HG02852 (cell line): ENCODE measurements around the gene ATP6V1D.
"Not testable (repeated sequence)": the region's sequence is repeated elsewhere in the genome, so short reads cannot be mapped to it uniquely, and the experiment has no call there.

ENCODE experiments used
- ATAC-seq: cut with Tn5 transposase; IDR thresholded peaks from one replicate; pipeline ENCODE4 v1.9.1; 2021; ENCODE audit warnings: mild to moderate bottlenecking, moderate library complexity; ENCODE audit not compliant: unreplicated experiment

Gene ATP6V1D

DNA sequence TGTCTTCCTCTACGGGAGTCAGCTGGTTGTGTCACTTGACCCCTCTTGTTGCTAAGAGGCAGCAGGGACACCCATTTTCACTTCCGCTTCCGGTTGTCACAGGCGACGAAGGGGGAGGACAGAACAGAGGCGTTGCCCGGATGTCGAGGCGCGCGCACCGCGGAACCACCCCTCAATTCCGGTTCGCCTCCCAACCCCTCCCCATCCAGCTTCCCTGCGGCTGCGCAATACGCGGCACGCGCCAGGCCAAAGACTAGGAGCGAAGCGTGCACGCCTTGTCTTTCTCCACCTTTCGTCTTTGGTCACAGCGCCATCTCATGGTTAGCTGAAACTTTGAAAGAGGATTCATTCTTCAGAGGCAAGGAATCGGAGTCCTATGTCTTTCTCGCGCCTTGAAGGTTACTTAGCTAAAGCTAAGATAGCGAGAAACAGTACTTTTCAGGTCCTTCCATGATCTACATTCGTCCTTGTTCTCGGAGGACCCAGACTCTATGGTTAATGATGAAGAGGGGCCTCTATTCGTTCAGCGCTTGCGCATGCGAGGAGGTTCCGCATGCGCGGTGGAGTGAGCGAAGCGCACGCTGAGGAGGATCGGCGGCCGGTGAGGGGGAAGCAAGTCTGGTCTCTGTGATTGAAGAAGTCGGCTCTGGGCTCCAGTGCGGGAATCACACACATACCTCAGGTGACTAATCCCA lies at the start of gene ATP6V1D, which contains the start of gene EIF2S1:
Gene ATP6V1D, minus strand, starts transcription at position 30 of the 695 bp plus-strand sequence. CDS start 106 bp downstream, outside the sequence.
Gene EIF2S1, plus strand, starts transcription at position 554 of the 695 bp plus-strand sequence. CDS start 4,440 bp downstream, outside the sequence.
- peak; percentile 89 for ATAC-seq

DNA sequence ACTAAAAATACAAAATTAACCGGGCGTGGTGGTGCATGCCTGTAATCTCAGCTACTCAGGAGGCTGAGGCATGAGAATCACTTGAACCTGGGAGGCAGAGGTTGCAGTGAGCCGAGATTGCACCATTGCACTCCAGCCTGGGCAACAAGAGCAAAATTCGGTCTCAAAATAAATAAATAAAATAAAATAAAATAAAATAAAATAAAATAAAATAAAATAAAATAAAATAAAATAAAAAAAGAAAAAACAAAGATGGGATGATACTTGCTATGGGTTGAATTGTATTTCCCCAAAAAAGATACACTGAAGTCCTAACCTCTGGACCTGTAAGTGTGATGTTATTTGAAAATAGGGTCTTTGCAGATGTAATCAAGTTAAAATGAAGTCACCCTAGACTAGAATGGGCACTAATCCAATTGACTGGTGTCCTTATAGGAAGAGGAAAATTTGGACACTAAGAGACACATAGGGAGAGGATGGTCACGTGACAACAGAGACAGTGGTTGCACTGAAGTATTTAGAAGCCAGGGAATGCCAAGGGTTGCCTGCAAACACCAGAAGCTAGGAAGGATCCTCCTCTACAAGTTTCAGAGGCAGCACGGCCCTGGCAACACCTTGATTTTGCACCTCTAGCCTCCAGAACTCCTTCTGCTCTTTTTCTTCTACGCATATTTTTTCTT lies 48.7 kb upstream of the ATP6V1D start:
- not testable (repeated sequence) for ATAC-seq

DNA sequence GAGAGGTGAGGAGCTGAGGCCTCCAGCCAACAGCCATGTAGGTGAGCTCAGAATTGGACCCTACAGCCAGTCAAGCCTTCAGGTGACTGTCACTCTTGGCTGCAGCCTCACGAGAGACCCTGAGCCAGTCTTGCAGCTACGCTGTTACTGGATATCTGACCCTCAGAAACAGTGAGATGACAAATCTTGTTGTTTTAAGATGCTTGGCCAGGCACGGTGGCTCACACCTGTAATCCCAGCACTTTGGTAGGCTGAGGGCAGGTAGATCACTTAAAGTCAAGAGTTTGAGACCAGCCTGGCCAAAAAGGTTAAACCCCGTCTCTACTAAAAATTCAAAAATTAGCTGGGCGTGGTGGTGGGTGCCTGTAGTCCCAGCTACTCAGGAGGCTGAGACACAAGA lies 46.2 kb upstream of the ATP6V1D start:
- no peak for ATAC-seq

DNA sequence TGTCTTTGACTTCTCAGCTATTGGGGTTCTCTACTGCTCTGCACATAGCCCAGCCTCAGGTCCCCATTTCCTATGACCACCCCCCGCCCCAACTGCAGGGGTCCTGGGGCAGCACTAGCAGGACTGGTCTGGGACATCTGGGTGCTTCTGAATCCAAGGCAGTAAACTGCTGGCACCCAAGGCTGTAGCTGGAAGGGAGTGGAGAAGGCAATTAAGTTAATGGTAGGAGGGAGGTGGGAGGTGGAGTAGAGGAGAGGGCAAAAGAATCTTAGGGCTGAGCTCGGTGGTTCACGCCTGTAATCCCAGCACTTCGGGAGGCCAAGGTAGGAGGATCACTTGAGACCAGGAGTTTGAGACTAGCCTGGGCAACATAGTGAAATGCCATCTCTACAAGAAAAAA lies 40.8 kb upstream of the ATP6V1D start:
- no peak for ATAC-seq

DNA sequence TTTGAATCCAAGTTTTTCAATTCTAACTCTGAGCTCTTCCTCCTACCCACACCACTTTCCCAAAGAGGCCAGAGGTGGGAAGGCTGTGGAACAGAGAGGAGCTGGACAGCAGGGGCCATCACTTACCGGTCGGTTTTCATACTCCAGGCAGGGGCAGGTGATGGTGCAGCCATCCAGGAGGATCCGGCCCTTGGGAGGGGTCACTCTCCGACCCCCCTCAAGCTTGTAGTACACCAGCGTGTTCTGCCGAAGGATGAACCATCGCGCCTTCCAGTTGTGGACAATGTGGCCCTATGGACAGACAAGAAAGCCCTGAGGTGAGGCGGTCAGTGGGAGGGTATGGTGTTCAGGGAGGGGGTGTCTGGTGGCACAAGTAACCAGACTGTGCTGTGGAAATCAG lies 37.9 kb upstream of the ATP6V1D start:
- no peak for ATAC-seq

DNA sequence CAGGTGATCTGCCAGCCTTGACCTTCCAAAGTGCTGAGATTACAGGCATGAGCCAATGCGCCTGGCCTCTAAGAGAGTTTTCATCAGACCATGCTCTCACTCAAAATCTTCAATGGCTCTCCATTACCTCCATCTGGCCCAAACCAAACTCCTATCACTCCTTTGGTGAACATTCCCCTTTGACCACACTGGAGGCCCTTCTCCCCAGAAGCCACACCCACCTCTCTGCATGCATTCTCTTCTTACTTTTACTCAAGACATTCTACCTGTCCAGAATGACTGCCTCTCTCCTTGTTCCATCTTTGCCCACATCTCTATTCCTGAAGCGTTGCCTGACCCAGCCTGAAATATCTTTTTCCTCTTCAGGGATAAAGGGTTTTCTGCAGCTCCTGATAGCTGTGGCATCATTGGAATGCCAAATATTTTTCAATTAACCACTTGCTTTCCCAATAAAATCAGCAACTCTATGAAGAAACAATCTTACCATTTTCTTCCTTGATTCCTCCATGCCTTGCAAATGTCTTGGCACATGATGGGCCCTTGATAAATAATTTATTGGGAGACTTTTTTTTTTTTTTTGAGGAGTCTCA lies 36.9 kb upstream of the ATP6V1D start:
- ATAC-seq = no peak

DNA sequence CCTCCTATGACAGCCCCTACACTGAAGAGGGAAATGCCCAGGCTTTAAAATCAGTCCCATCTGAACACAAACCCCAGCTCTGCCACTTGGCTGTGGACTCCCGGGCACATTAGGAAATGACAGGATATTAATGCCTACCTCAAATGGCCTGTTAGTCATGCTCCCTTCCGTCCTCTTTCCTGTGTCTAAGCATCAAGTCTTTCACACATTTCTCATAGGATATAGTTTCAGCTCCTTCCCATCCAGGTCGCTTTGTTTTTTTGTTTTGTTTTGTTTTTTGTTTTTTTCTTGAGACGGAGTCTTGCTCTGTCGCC lies 36.2 kb upstream of the ATP6V1D start:
- no peak for ATAC-seq

DNA sequence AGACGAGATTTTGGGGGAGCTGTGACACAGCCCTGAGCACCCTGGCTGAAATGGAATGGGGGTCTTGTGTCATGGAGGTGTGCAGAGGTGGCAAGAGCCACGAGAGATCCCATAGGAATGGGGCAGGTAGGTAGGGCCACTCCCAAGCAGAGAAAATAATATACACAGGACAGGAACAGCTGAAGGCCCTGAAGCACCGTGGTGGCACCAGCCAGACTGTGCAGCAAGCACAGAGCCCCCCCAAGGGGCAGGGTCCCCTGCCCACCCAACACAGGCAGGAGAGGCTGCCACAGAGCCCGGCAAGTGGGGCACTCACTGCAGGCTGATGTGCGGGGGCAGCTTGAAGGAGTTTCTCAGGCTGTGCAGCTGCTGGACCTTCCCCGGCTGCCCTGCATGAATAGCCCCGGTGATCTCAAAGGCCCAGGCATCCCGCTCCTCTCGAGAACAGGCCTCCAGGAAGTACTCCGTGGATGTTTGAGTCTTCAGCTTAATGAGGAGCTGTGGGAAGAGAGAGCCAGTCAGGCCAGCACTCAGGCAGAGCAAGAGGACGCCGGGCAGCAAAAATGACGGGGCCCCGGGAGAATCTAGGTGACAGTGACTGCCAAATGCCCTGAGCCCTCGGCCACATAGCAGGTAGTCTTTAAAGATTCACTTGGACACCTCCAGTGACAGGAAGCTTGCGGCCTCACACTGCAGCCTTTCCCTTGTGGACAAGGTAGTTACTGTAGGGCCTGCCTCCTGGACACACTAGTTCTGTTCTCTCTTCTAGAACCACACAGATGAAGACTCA lies 35.7 kb upstream of the ATP6V1D start:
- ATAC-seq = no peak

DNA sequence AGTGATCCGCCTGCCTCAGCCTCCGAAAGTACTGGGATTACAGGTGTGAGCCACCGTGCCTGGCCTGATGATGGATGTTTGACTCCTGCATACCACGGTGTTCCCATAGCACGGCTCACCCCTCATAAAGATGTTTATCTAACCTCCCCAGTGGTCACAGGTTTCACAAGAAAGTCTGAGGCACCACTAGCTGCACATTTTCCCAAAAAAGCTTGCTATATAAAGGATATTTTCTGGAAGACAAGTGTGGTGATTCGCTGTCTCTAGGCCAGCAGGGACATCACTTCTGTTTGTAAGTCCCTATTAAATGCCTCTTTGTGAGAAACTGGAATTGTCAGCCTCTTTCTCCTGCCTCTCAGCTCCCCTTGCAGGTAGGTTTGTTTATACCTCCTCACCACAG lies 34.1 kb upstream of the ATP6V1D start:
- ATAC-seq = no peak

DNA sequence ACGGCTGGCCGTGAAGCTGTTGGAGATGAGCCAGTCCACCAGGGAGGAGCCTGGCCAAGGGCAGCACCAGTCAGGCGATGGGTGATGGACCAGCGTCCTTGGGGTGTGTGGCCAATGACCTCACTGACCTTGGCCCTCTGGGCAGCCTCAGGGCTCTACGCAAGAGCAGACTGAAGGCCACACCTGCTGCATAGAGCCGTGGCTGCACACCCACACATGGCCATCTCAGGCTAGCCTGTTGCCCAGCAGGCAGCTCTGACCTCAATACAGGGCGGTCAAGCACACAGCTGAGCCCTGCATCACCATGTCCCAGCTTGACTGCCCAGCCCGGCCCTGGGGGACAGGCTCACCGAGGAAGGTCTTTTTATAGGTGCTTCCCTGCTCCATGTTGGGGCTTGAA lies 33.2 kb upstream of the ATP6V1D start:
- ATAC-seq = no peak

DNA sequence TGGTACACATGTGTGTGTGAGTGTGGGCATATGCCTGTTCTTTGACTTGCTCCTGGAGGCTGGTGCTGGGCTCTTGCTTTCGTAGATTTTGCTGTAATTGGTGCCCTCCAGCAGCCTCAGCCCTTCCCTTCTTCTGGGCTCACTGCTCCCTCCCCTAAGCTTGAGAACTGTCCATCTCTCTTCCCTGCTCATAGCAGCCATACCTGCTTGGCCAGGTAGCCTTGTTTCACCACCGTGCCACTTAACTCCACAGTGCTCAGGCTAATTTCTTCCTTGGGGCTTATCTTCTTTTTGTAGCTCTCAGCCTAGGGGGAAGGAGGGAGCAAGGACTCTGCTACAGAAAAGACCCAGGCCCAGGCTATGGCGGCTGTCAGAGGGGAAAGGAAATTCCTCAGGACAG lies 32.5 kb upstream of the ATP6V1D start:
- ATAC-seq = no peak

DNA sequence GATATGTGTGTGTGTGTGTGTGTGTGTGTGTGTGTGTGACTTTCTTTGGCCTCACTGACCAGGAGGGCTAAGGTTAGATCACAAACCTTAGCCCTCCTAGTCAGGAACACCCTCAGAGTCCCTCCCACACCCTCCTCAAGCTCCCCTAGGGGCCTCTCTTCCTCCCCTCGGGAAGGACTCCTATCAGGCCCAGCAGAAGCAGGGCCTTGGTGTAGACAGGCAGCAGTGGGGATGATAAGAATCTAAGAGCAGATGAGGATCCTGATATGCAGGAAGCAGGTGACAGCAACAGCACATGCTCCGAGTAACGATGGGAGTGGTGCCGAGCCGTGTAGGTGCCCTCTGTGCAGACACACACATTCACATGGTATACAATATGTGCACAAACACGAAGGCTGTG lies 31.7 kb upstream of the ATP6V1D start:
- no peak for ATAC-seq

DNA sequence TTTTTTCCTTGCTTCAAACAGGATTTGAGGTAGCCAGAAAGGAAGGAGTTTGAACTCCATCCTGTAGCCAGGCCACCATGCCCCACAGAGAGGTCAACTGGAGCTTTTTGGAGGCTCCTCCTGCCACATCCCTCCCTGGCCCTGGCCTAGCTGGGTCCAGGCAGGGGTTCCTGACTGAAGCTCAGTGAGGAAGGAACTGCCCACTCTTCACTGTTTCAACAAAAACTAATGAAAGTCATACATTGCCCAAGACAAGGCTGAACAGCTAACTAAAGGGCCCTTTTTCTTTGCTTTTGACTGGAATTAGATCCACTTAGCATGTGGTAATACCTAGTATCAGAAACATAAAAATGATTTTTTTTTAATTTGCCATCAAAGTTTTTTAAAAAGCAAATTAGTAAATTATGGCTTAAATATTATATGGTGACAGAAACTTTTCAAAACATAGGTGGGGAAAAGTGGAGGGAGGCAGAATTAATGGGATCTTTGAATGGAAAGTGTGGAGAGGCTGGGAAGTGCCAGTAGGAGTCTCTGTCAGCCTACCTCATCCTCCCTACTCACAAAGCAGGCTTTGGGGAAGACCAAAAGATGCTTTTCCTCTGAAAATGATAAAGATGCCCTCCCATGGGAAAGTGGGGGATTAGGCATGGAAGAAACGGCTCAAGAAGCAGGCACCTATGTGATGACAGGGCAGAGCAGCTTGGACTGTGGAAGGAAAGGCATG lies 30.4 kb upstream of the ATP6V1D start:
- no peak for ATAC-seq

DNA sequence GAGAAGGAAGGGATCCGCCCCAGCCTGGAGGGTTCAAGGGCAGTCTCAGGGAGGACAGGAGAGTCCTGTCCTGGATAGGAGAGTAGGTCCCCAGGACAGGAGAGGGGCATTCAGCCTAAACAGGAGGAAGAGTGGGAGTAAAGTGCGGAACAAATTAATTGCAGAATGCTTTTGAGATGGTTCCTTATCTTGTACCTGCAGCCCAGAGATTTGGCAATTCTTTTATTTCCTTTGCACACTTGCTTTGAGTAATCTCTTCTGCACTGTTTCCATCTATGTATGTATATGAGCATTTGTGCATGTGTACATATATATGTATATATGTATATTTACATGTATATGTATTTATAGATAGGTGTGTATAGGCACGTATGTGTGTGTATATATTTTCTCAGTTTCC lies 29.7 kb upstream of the ATP6V1D start:
- ATAC-seq = no peak

DNA sequence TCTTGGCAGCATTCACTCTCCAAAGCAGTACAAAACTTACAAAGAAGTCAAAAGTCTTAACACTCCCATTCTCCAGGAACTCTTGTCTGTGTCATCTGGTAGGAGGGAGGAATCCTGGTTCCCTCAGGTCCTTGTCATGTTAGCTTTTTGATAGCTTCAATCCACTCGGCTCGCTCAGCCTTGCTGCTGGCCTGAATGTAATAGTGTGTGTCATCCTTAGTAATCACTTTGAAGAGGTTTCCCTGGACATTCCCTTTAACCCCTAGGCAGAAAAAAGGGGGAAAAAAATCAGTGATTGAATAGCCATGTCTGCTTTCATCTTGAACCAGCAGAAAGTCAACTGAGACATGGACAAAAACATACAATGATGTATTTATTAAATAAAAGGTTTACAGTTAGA lies 27.6 kb upstream of the ATP6V1D start:
- ATAC-seq = no peak

DNA sequence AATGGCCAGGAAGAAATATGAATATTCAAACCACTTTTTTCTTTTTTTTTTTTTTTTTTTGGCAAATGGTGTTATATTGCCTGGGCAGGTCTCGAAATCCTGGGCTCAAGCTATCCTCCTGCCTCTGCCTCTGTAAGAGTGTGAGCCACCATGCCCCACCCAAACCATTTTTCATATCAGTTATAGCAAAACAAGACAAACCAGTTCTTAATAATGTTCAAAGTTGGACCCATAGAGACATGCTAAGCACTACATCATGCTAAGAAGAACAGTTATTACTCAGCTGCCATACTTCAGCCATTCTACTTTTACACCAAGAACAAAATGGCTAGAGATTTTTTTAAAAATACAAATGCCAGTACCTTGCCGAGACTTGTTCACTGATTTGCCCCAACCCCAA lies 26.0 kb upstream of the ATP6V1D start:
- ATAC-seq = no peak

DNA sequence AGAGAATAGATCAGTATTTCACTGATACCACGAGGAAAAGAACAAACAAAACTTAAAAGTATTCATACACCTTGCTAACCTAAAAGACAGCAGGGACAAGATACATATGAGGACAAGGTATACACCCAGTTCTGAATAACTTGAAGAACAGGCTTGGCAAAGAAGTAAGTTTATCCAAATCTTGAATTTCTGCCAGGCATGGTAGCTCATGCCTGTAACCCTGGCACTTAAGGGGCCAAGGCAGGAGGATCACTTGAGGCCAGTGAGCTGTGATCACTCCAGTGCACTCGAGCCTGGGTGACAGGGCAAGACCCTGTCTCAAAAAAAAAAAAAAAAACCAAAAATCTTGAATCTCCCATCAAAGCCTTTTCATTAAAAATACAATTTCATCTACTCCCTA lies 25.5 kb upstream of the ATP6V1D start:
- no peak for ATAC-seq

DNA sequence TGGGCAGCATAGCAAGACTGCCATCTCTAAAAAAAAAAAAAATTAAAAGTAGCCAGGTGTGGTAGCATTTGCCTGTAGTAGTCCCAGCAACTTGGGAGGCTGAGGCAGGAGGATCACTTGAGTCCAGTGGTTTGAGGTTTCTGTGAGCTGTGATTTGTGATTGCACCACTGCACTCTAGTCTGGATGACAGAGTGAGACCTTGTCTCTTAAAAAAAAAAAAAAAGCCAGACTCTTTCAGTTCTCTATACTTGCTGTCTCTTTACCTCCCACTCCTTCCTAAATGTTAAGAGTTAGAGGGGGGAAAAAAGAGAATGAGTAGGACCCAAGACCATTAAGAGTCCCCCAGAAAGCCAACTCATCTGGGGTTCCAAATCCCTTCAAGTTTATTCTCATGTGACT lies 18.3 kb upstream of the ATP6V1D start:
- peak; percentile 65 for ATAC-seq

DNA sequence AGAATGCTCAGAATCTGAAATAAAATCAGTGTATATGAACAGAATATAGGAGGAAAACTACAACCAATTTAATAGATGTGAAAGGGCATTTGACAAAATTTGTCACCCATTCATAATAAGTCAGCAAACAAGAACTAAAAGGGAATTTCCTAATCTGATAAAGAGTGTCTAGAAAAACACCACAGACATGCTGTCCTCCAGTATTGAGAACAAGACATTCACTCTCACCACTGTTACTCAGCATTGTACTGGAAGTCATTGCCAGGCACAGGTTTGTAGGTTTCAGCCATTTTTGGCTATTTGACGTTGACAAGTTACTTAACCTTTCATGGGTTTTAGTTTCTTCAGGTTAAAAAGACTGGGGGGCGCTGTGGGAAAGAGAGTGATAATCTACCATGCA lies 13.7 kb upstream of the ATP6V1D start:
- peak; percentile 62 for ATAC-seq

DNA sequence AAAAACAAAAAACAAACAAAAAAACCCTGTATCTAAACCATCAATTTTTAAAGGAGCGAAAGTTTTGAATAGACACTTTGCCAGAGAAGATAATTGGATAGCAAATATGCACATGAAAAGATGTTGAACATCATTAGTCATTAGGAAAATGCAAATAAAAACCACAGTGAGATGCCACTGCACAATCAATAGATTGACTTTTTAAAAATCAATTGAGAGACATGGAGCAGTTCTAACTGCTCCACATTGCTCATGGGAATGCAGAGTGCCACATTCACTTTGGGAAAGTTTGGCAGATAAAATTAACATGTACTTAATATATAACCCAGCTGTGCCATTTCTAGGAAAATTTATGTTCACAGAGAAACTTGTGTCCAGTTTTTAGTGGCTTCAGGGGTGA lies 13.2 kb upstream of the ATP6V1D start:
- no peak for ATAC-seq
